HCT116 (cell line): Measurements from ENCODE around the gene SYNRG. TPM values are rescaled to one million over a fixed set of nuclear protein-coding genes. Genes with fewer than 3 reads are reported as not detected.

Experiments
- ATAC-seq: fragments of 200-7000 bp; cut with Tn5 transposase; 2 replicates; pipeline ENCODE4 v1.9.1; 2020; ENCODE audit warnings: mild to moderate bottlenecking, moderate library complexity
- BruUV-seq: library from RNA; stranded (reverse); fragments of 400-500 nt; replicated peaks from 2 replicates; lab custom pipeline; 2021; lab: Mats Ljungman, UMichigan
- CTCF ChIA-PET: fragments of 300-600 bp; sonication (Branson Sonifier 250); formaldehyde crosslinking; loops from one replicate; lab custom pipeline; 2021; ENCODE audit warnings: antibody characterized with exemption; lab: Charles Lee
- POLR2A ChIA-PET: fragments of 300-600, 350-600 bp; sonication (Branson Sonifier 250); formaldehyde crosslinking; loops from one replicate; lab custom pipeline; 2021; ENCODE audit warnings: antibody characterized with exemption; lab: Charles Lee
- RAD21 ChIA-PET, 2 experiments: fragments of 300-600 bp; sonication (Branson Sonifier 250); formaldehyde crosslinking; loops; one replicate each; lab custom pipeline; 2023; ENCODE audit warnings: low total read pairs in 2 of 2; ENCODE audit not compliant: uncharacterized antibody in 2 of 2, unreplicated experiment in 2 of 2, low non-redundant PET in 1 of 2; lab: Charles Lee
- DNase-seq: peaks from one replicate; pipeline ENCODE4 v3.0.0-alpha.2; 2010; ENCODE audit warnings: low read depth, low spot score
- H2AFZ ChIP-seq: fragments of 200-600 bp; shearing (Covaris generic), sonication (generic); 2 replicates; pipeline ENCODE4 v1.6.1; 2017; ENCODE audit warnings: low read depth, mixed run types, mixed read lengths, antibody characterized with exemption, low read length; ENCODE audit not compliant: poor library complexity, severe bottlenecking
- H3K27ac ChIP-seq: 2 replicates; pipeline ENCODE4 v1.5.1; 2012; ENCODE audit warnings: low read depth, low read length
- H3K27me3 ChIP-seq: fragments of 200-600 bp; sonication (generic); 2 replicates; pipeline ENCODE4 v1.6.1; 2016; ENCODE audit warnings: mixed run types, low read length, mixed read lengths; ENCODE audit not compliant: insufficient read depth
- H3K36me3 ChIP-seq, 2 experiments: fragments of 200-500 bp in 1 of 2; fragments of 200-600 bp in 1 of 2; sonication (Bioruptor generic) in 1 of 2; sonication (generic) in 1 of 2; 2 replicates each; pipeline versions ENCODE4 v1.5.1 to v1.6.1; 2014 to 2016; ENCODE audit warnings: low read length in 2 of 2, inconsistent platforms in 1 of 2, mixed read lengths in 1 of 2, mixed run types in 1 of 2; ENCODE audit not compliant: insufficient read depth in 2 of 2, control insufficient read depth in 1 of 2
- H3K4me1 ChIP-seq, 2 experiments: fragments of 200-600 bp in 1 of 2; sonication (generic) in 1 of 2; 2 replicates each; pipeline versions ENCODE4 v1.5.1 to v1.6.1; 2012 to 2017; ENCODE audit warnings: low read length in 2 of 2, inconsistent platforms in 1 of 2, mild to moderate bottlenecking in 1 of 2, mixed read lengths in 1 of 2, mixed run types in 1 of 2, moderate library complexity in 1 of 2; ENCODE audit not compliant: insufficient read depth in 2 of 2, control insufficient read depth in 1 of 2
- H3K4me2 ChIP-seq: fragments of 200-600 bp; sonication (generic); 2 replicates; pipeline ENCODE4 v1.6.1; 2017; ENCODE audit warnings: mixed run types, low read length, mixed read lengths
- H3K4me3 ChIP-seq, 2 experiments: fragments of 200-600 bp in 1 of 2; sonication (generic) in 1 of 2; replicated peaks in 1 of 2; 2 replicates each; pipeline ENCODE4 v1.5.1; 2011 to 2016; ENCODE audit warnings: low read length in 2 of 2, control low read depth in 1 of 2, low read depth in 1 of 2, mild to moderate bottlenecking in 1 of 2, mixed read lengths in 1 of 2, mixed run types in 1 of 2
- H3K79me2 ChIP-seq: fragments of 200-600 bp; sonication (generic); 2 replicates; pipeline ENCODE4 v1.6.1; 2017; ENCODE audit warnings: mild to moderate bottlenecking, mixed run types, low read length, moderate library complexity, mixed read lengths; ENCODE audit not compliant: insufficient read depth
- H3K9ac ChIP-seq: fragments of 200-600 bp; sonication (generic); 2 replicates; pipeline ENCODE4 v1.6.1; 2016; ENCODE audit warnings: low read length, mixed read lengths
- H3K9me2 ChIP-seq: fragments of 200-600 bp; sonication (generic), shearing (Covaris generic); 2 replicates; pipeline ENCODE4 v1.6.1; 2017; ENCODE audit warnings: mixed run types, mild to moderate bottlenecking, moderate library complexity; ENCODE audit not compliant: insufficient read depth
- H3K9me3 ChIP-seq, 2 experiments: fragments of 200-500 bp in 1 of 2; fragments of 200-600 bp in 1 of 2; sonication (Bioruptor generic) in 1 of 2; sonication (generic) in 1 of 2; 2 replicates each; pipeline ENCODE4 v1.6.1; 2014 to 2017; ENCODE audit warnings: low read length in 2 of 2, mixed read lengths in 2 of 2, inconsistent platforms in 1 of 2, low read depth in 1 of 2, mild to moderate bottlenecking in 1 of 2, mixed run types in 1 of 2, moderate library complexity in 1 of 2; ENCODE audit not compliant: control insufficient read depth in 1 of 2, insufficient read depth in 1 of 2
- H4K20me1 ChIP-seq: fragments of 200-600 bp; sonication (generic), shearing (Covaris generic); 2 replicates; pipeline ENCODE4 v1.6.1; 2017; ENCODE audit warnings: mixed run types, mild to moderate bottlenecking, moderate library complexity; ENCODE audit not compliant: insufficient read depth
- ELF1 ChIP-seq: IDR thresholded peaks from 2 replicates; pipeline ENCODE4 v1.6.1; 2012; ENCODE audit warnings: low read depth, borderline replicate concordance
- EZH2 ChIP-seq: fragments of 200-600 bp; sonication (generic); IDR thresholded peaks from 2 replicates; pipeline ENCODE4 v1.6.1; 2017; ENCODE audit warnings: antibody characterized with exemption, mixed run types
- FOSL1 ChIP-seq: IDR thresholded peaks from 2 replicates; pipeline ENCODE4 v1.6.1; 2012; ENCODE audit warnings: low read depth
- TCF7L2 ChIP-seq: IDR thresholded peaks from 2 replicates; pipeline ENCODE4 v1.7.0; 2011; ENCODE audit warnings: borderline replicate concordance, inconsistent platforms; ENCODE audit not compliant: insufficient read depth, insufficient read length; ENCODE audit errors: extremely low read depth
- YY1 ChIP-seq: IDR thresholded peaks from 2 replicates; pipeline ENCODE4 v1.6.1; 2011; ENCODE audit warnings: low read length, low read depth, moderate library complexity, mild to moderate bottlenecking; ENCODE audit not compliant: insufficient replicate concordance; ENCODE audit errors: extremely low read depth
- intact Hi-C: fragments of 100-400 bp; cut with micrococcal nuclease; formaldehyde crosslinking; loops from 2 replicates; pipeline ENCODE4 v1.10.0; 2022
- total RNA-seq: library from RNA; stranded (reverse); gene quantifications from one replicate; pipeline ENCODE4 v1.2.1, GENCODE V29; 2021; ENCODE audit not compliant: unreplicated experiment
- TF ChIP-seq, protein P1 (sequence below): IDR thresholded peaks from 2 replicates; pipeline ENCODE4 v1.6.1; 2012; ENCODE audit warnings: low read depth
- TF ChIP-seq, protein P2 (sequence below): IDR thresholded peaks from 2 replicates; pipeline ENCODE4 v1.6.1; 2011; ENCODE audit warnings: mild to moderate bottlenecking, low read length, moderate library complexity; ENCODE audit not compliant: insufficient replicate concordance; ENCODE audit errors: extremely low read depth

Gene SYNRG
- total RNA-seq, 1 experiment from 2014 or later: 23.8 TPM

DNA sequence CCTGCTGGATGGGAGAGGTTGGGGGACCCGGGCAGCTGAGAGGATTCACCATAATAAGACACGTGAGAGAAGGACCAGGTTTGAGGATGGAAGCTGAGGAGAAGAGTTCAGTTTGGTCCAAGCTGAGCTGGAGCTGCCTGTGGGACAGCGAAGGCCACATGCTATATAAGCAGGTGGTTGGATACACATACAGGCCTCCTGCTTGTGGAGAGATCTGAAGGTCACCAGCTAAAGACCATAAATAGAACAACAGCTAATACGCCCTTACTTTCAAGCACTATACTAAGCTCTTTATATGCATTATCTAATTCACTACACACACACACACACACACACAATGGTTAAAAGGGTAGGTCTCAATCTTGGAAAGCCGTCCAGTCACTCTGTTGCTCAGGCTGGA, 87.4 kb downstream of the SYNRG start:
- Histone ChIP-seq H2AFZ (no peak overlapping the region), H3K4me3 (no peak overlapping the region), H3K9ac (no peak overlapping the region), H3K9me2 (no peaks in the 10 kb centered on the region), H3K27ac (no peak overlapping the region), H3K36me3 (peaks cover 11 to 15% of the 10 kb centered on the region in 2 experiments; a peak in 3 of 4 replicates), H3K4me1 (no peaks in the 10 kb centered on the region), H3K9me3 (no peaks in the 10 kb centered on the region), H4K20me1 (no peaks in the 10 kb centered on the region; the same call in 1 of the 2 replicates), H3K4me2 (no peak overlapping the region), H3K79me2 (no peaks in the 10 kb centered on the region), H3K27me3 (no peaks in the 10 kb centered on the region)
- CTCF ChIA-PET: no interaction called here
- RAD21 ChIA-PET: interaction anchor here in 1 of 2 experiments (0.6 kb wide), 1 partner anchor 281 kb away, joined by 3 read pairs; no protein-coding TSS in a partner anchor
- ATAC-seq (no peak), DNase-seq (no peak)
- TF ChIP-seq, protein P1, sequence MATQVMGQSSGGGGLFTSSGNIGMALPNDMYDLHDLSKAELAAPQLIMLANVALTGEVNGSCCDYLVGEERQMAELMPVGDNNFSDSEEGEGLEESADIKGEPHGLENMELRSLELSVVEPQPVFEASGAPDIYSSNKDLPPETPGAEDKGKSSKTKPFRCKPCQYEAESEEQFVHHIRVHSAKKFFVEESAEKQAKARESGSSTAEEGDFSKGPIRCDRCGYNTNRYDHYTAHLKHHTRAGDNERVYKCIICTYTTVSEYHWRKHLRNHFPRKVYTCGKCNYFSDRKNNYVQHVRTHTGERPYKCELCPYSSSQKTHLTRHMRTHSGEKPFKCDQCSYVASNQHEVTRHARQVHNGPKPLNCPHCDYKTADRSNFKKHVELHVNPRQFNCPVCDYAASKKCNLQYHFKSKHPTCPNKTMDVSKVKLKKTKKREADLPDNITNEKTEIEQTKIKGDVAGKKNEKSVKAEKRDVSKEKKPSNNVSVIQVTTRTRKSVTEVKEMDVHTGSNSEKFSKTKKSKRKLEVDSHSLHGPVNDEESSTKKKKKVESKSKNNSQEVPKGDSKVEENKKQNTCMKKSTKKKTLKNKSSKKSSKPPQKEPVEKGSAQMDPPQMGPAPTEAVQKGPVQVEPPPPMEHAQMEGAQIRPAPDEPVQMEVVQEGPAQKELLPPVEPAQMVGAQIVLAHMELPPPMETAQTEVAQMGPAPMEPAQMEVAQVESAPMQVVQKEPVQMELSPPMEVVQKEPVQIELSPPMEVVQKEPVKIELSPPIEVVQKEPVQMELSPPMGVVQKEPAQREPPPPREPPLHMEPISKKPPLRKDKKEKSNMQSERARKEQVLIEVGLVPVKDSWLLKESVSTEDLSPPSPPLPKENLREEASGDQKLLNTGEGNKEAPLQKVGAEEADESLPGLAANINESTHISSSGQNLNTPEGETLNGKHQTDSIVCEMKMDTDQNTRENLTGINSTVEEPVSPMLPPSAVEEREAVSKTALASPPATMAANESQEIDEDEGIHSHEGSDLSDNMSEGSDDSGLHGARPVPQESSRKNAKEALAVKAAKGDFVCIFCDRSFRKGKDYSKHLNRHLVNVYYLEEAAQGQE: no peak
- TF ChIP-seq YY1 (no peak), TCF7L2 (no peak)
- POLR2A ChIA-PET: no interaction called here
- no TSS peak for BruUV-seq
- intact Hi-C loops: no loop called here

DNA sequence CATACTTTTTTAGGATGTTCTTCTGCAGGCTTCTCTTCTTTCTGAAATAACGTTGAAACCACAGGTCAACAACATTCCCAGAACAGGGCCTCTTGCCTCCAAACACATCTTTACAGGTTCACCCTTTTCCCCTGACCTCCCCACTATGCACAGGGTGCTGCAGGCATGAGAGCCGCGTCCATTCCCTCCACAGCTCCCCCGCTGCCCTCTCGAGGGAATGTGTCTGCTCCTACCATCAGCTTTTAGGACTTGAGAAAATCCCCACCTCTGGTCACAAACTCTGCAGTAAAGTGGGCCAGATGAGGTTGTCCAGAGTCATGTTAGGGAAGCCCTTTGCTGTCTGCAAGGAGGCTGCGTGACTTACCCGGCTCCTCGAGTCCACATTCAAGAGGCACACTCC, 89.0 kb downstream of the SYNRG start:
- Histone ChIP-seq H3K9me3 (no peaks in the 10 kb centered on the region), H2AFZ (no peak overlapping the region), H3K9ac (no peak overlapping the region)
- TF ChIP-seq TCF7L2 (no peak), YY1 (no peak), EZH2 (no peak), ELF1 (no peak), FOSL1 (no peak)
- TF ChIP-seq, protein P1: no peak
- TF ChIP-seq, protein P2, sequence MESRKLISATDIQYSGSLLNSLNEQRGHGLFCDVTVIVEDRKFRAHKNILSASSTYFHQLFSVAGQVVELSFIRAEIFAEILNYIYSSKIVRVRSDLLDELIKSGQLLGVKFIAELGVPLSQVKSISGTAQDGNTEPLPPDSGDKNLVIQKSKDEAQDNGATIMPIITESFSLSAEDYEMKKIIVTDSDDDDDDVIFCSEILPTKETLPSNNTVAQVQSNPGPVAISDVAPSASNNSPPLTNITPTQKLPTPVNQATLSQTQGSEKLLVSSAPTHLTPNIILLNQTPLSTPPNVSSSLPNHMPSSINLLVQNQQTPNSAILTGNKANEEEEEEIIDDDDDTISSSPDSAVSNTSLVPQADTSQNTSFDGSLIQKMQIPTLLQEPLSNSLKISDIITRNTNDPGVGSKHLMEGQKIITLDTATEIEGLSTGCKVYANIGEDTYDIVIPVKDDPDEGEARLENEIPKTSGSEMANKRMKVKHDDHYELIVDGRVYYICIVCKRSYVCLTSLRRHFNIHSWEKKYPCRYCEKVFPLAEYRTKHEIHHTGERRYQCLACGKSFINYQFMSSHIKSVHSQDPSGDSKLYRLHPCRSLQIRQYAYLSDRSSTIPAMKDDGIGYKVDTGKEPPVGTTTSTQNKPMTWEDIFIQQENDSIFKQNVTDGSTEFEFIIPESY: no peak
- TF ChIP-seq, all 23 proteins: peak for 0
- DNase-seq (no peak), ATAC-seq (no peak)
- no peak overlapping the region for H3K4me2 ChIP-seq
- H3K4me3 ChIP-seq: no peak overlapping the region
- no peaks in the 10 kb centered on the region; the same call in 1 of the 2 replicates for H4K20me1 ChIP-seq
- no peaks in the 10 kb centered on the region for H3K9me2 ChIP-seq
- ChIA-PET POLR2A (no interaction called here), CTCF (no interaction called here), RAD21 (no interaction called here)
- intact Hi-C loops: no loop called here
- no TSS peak for BruUV-seq
- H3K27ac ChIP-seq: no peak overlapping the region
- H3K27me3 ChIP-seq: no peaks in the 10 kb centered on the region
- peaks cover 11 to 15% of the 10 kb centered on the region in 2 experiments; a peak in 3 of 4 replicates for H3K36me3 ChIP-seq
- no peaks in the 10 kb centered on the region for H3K4me1 ChIP-seq
- no peaks in the 10 kb centered on the region for H3K79me2 ChIP-seq
